Endothelial cell of umbilical vein (primary cell): ENCODE measurements around the gene SHLD2. TPM values are rescaled to one million over a fixed set of nuclear protein-coding genes. Genes with fewer than 3 reads are reported as not detected.

ENCODE experiments used
- BruUV-seq: library from RNA; stranded (reverse); fragments of 400-500 nt; replicated peaks from 2 replicates; lab custom pipeline; 2021; lab: Mats Ljungman, UMichigan
- CTCF ChIA-PET: fragments of 300-600, 350-600 bp; sonication (Branson Sonifier 250); formaldehyde crosslinking; loops from one replicate; lab custom pipeline; 2021; ENCODE audit warnings: antibody characterized with exemption, inconsistent platforms; lab: Charles Lee
- POLR2A ChIA-PET: fragments of 300-600, 350-600 bp; sonication (Branson Sonifier 250); formaldehyde crosslinking; loops from one replicate; lab custom pipeline; 2021; ENCODE audit warnings: antibody characterized with exemption, inconsistent platforms; lab: Charles Lee
- DNase-seq: peaks from one replicate; pipeline ENCODE4 v3.0.0-alpha.2; 2011; ENCODE audit warnings: low read depth, low spot score
- FAIRE-seq: peaks from 2 replicates; lab custom pipeline; 2011; peaks lifted over from hg19 to GRCh38; lab: Jason Lieb, UNC
- H2AFZ ChIP-seq: 2 replicates; pipeline ENCODE4 v1.6.0; 2012; ENCODE audit warnings: low read depth, low read length, control low read depth, inconsistent platforms
- H3K27ac ChIP-seq: 2 replicates; pipeline ENCODE4 v1.5.1; 2011; ENCODE audit warnings: low read depth, mild to moderate bottlenecking, control low read depth, low read length, moderate library complexity; ENCODE audit not compliant: insufficient read depth
- H3K27me3 ChIP-seq, 2 experiments: 2 replicates each; pipeline versions ENCODE4 v1.6.0 to v1.6.1; 2011; ENCODE audit warnings: low read length in 2 of 2, mixed read lengths in 1 of 2; ENCODE audit not compliant: control insufficient read depth in 2 of 2, insufficient read depth in 2 of 2
- H3K36me3 ChIP-seq, 2 experiments: 2 replicates in 1 of 2; 3 replicates in 1 of 2; pipeline ENCODE4 v1.5.1; 2011; ENCODE audit warnings: low read length in 2 of 2, mild to moderate bottlenecking in 1 of 2, moderate library complexity in 1 of 2; ENCODE audit not compliant: control insufficient read depth in 2 of 2, insufficient read depth in 2 of 2; ENCODE audit errors: extremely low read depth in 1 of 2
- H3K4me1 ChIP-seq: 3 replicates; pipeline ENCODE4 v1.5.1; 2011; ENCODE audit warnings: mild to moderate bottlenecking, low read length; ENCODE audit not compliant: control insufficient read depth, insufficient read depth; ENCODE audit errors: extremely low read depth
- H3K4me2 ChIP-seq: 2 replicates; pipeline ENCODE4 v1.6.1; 2011; ENCODE audit warnings: low read length, control low read depth, mixed read lengths; ENCODE audit not compliant: insufficient read depth
- H3K4me3 ChIP-seq, 3 experiments: fragments of 200-600 bp in 1 of 3; sonication (generic), shearing (Covaris generic) in 1 of 3; replicated peaks in 1 of 3; 2 replicates each; pipeline ENCODE4 v1.5.1; 2011 to 2016; ENCODE audit warnings: control low read depth in 3 of 3, low read length in 3 of 3, mild to moderate bottlenecking in 2 of 3, inconsistent platforms in 1 of 3, low read depth in 1 of 3, moderate library complexity in 1 of 3; ENCODE audit not compliant: insufficient read depth in 1 of 3
- H3K79me2 ChIP-seq: 2 replicates; pipeline ENCODE4 v1.6.0; 2012; ENCODE audit warnings: low read length, inconsistent platforms; ENCODE audit not compliant: control insufficient read depth, insufficient read depth
- H3K9ac ChIP-seq: replicated peaks from 2 replicates; pipeline ENCODE3; 2011; ENCODE audit warnings: low read length, control low read depth; ENCODE audit not compliant: insufficient read depth; ENCODE audit errors: extremely low read depth
- H3K9me1 ChIP-seq: replicated peaks from 3 replicates; pipeline ENCODE4 v1.6.0; 2011; ENCODE audit warnings: mild to moderate bottlenecking, low read length; ENCODE audit not compliant: control insufficient read depth, insufficient read depth; ENCODE audit errors: extremely low read depth
- H3K9me3 ChIP-seq: replicated peaks from 2 replicates; pipeline ENCODE4 v1.5.1; 2012; ENCODE audit warnings: low read length, inconsistent platforms; ENCODE audit not compliant: control insufficient read depth, insufficient read depth
- H4K20me1 ChIP-seq: replicated peaks from 2 replicates; pipeline ENCODE3; 2011; ENCODE audit warnings: mild to moderate bottlenecking, low read length; ENCODE audit not compliant: control insufficient read depth, insufficient read depth; ENCODE audit errors: extremely low read depth
- EZH2 ChIP-seq: IDR thresholded peaks from 2 replicates; pipeline ENCODE4 v1.6.1; 2012; ENCODE audit warnings: borderline replicate concordance, low read depth, mild to moderate bottlenecking, moderate library complexity, low read length, inconsistent platforms; ENCODE audit not compliant: severe bottlenecking
- FOS ChIP-seq: IDR thresholded peaks from 2 replicates; pipeline ENCODE4 v1.6.1; 2011; ENCODE audit warnings: mild to moderate bottlenecking, low read length, moderate library complexity, borderline replicate concordance; ENCODE audit not compliant: insufficient read depth
- GATA2 ChIP-seq: IDR thresholded peaks from 2 replicates; pipeline ENCODE4 v1.7.0; 2011; ENCODE audit warnings: low read depth, mild to moderate bottlenecking, moderate library complexity, mixed read lengths, low read length; ENCODE audit not compliant: insufficient read length, insufficient read depth
- JUN ChIP-seq: IDR thresholded peaks from 2 replicates; pipeline ENCODE4 v1.6.1; 2011; ENCODE audit warnings: borderline replicate concordance, low read depth; ENCODE audit not compliant: insufficient read length, insufficient read depth
- MYC ChIP-seq: IDR thresholded peaks from one replicate; pipeline ENCODE4 v1.6.1; 2011; ENCODE audit warnings: mild to moderate bottlenecking, low read depth, low read length
- POLR2A ChIP-seq: IDR thresholded peaks from 2 replicates; pipeline ENCODE4 v1.6.1; 2012; ENCODE audit warnings: low read depth, mild to moderate bottlenecking, control low read depth, low read length
- POLR2AphosphoS5 ChIP-seq: IDR thresholded peaks from 2 replicates; pipeline ENCODE4 v1.6.1; 2012; ENCODE audit warnings: low read depth, mild to moderate bottlenecking, control low read depth, low read length, moderate library complexity; ENCODE audit not compliant: insufficient read depth
- dilution Hi-C: fragments of 300-500 bp; cut with MboI; formaldehyde crosslinking; loops from one replicate; pipeline ENCODE4 v1.15.0; 2019; ENCODE audit warnings: low sequenced_read_pairs; ENCODE audit not compliant: extremely low pct_ligation_motif_present
- intact Hi-C: fragments of 100-400 bp; cut with micrococcal nuclease; formaldehyde crosslinking; loops from one replicate; pipeline ENCODE4 v1.10.0; 2022
- polyA plus RNA-seq, 4 experiments: library from polyadenylated mRNA; depleted of rRNA in 3 of 4; stranded (reverse) in 3 of 4; unstranded in 1 of 4; fragments of >200 nt; gene quantifications; 2 replicates each; pipeline versions ENCODE4 v1.2.1 to v1.2.3, GENCODE V29; 2011 to 2012; ENCODE audit warnings: missing spikeins in 1 of 4
- total RNA-seq: library from RNA; stranded (reverse); gene quantifications from 2 replicates; pipeline ENCODE4 v1.2.3, GENCODE V29; 2021
- TF ChIP-seq, protein P1 (sequence below): IDR thresholded peaks from 2 replicates; pipeline ENCODE4 v1.6.1; 2011; ENCODE audit not compliant: insufficient read depth, insufficient read length
- TF ChIP-seq, protein P2 (sequence below), 2 donors: IDR thresholded peaks; 1 replicate in 1 of 2; 2 replicates in 1 of 2; pipeline ENCODE4 v1.5.1; 2011; ENCODE audit warnings: low read length in 2 of 2, mild to moderate bottlenecking in 2 of 2, moderate library complexity in 2 of 2, control low read depth in 1 of 2, inconsistent platforms in 1 of 2, low read depth in 1 of 2; ENCODE audit not compliant: insufficient read depth in 1 of 2; ENCODE audit errors: extremely low read depth in 1 of 2

SHLD2 gene
- total and polyA plus RNA-seq, 2 donors (not counting 3 experiments of a cell fraction or from before 2014, with no cell fraction given): 6.1 to 22.4 TPM

DNA sequence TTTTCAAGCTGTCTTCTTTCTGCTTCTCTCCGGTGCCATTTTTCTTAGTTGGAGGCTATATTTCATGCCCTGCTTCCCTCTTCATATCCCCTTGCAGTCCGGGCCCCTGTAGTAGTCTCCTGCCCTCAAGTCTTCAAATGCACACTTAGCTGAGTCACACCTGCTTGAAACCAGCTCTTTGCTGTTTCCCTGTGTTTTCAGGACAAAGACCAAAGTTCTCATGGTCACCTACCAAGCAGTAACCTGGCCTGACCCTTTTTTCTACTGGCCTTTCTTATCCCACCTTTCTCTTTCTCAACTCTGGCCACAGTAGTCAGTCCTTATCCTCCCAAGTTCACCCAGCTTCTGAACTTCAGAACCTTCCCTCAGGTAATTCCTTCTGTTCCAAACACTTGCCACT lies 28.8 kb upstream of the SHLD2 start:
- H3K9ac ChIP-seq: no peak overlapping the region
- no peak for FAIRE-seq
- H3K4me1 ChIP-seq: no peaks in the 10 kb centered on the region
- no TSS peak for BruUV-seq
- H3K79me2 ChIP-seq: no peaks in the 10 kb centered on the region
- H3K36me3 ChIP-seq: peaks cover 5 to 11% of the 10 kb centered on the region in 2 experiments
- no peaks in the 10 kb centered on the region for H3K9me3 ChIP-seq
- intact Hi-C loops (no loop called here), dilution Hi-C loops (no loop called here)
- no peaks in the 10 kb centered on the region for H3K9me1 ChIP-seq
- TF ChIP-seq POLR2A (no peak), FOS (no peak), GATA2 (no peak), POLR2AphosphoS5 (no peak), EZH2 (no peak), JUN (no peak), MYC (no peak)
- TF ChIP-seq, protein P1, sequence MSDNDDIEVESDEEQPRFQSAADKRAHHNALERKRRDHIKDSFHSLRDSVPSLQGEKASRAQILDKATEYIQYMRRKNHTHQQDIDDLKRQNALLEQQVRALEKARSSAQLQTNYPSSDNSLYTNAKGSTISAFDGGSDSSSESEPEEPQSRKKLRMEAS: no peak
- DNase-seq: no peak
- H3K27me3 ChIP-seq: no peaks in the 10 kb centered on the region
- no peaks in the 10 kb centered on the region for H4K20me1 ChIP-seq
- no peak overlapping the region for H2AFZ ChIP-seq
- H3K4me3 ChIP-seq: no peak overlapping the region
- ChIA-PET CTCF (no interaction called here), POLR2A (no interaction called here)
- H3K4me2 ChIP-seq: no peak overlapping the region
- H3K27ac ChIP-seq: no peak overlapping the region

DNA sequence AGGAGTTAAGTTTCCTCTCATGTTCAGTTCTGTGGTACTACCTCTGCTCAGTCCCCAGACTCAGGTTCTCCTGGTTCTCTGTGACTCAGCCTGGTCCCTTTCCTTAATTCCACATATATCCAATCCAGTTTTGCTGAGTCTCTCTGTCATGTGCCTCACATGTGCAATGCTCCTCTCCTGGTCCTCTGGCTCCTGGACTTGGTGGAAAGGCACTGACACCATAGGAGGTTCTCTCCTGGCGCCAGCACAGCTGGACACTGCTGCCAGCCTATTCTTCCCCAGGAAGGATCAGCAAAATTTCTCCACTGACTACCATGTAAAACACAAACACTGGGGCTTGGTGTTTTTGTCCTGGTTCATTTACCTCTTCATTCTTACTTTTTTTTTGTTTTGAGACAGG lies 28.1 kb upstream of the SHLD2 start:
- no peak overlapping the region for H3K9ac ChIP-seq
- H3K27ac ChIP-seq: no peak overlapping the region
- H3K27me3 ChIP-seq: no peaks in the 10 kb centered on the region
- no peaks in the 10 kb centered on the region for H3K9me3 ChIP-seq
- dilution Hi-C loops (no loop called here), intact Hi-C loops (no loop called here)
- TF ChIP-seq JUN (no peak), POLR2AphosphoS5 (no peak), EZH2 (no peak), FOS (no peak), GATA2 (no peak), MYC (no peak), POLR2A (no peak)
- TF ChIP-seq, protein P2, sequence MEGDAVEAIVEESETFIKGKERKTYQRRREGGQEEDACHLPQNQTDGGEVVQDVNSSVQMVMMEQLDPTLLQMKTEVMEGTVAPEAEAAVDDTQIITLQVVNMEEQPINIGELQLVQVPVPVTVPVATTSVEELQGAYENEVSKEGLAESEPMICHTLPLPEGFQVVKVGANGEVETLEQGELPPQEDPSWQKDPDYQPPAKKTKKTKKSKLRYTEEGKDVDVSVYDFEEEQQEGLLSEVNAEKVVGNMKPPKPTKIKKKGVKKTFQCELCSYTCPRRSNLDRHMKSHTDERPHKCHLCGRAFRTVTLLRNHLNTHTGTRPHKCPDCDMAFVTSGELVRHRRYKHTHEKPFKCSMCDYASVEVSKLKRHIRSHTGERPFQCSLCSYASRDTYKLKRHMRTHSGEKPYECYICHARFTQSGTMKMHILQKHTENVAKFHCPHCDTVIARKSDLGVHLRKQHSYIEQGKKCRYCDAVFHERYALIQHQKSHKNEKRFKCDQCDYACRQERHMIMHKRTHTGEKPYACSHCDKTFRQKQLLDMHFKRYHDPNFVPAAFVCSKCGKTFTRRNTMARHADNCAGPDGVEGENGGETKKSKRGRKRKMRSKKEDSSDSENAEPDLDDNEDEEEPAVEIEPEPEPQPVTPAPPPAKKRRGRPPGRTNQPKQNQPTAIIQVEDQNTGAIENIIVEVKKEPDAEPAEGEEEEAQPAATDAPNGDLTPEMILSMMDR (IDR thresholded peaks at IDR 0.05; ENCODE audit: extremely low read depth in 1 of 2, insufficient read depth in 1 of 2, low read depth in 1 of 2, low read length in 2 of 2): no peak
- TF ChIP-seq, protein P1: no peak
- ChIA-PET POLR2A (no interaction called here), CTCF (no interaction called here)
- H2AFZ ChIP-seq: no peak overlapping the region
- peaks cover 5 to 11% of the 10 kb centered on the region in 2 experiments for H3K36me3 ChIP-seq
- no peak overlapping the region for H3K4me3 ChIP-seq
- H3K4me2 ChIP-seq: no peak overlapping the region
- H4K20me1 ChIP-seq: no peaks in the 10 kb centered on the region
- H3K4me1 ChIP-seq: no peaks in the 10 kb centered on the region
- H3K79me2 ChIP-seq: no peaks in the 10 kb centered on the region
- BruUV-seq: no TSS peak
- FAIRE-seq (no peak), DNase-seq (no peak)
- H3K9me1 ChIP-seq: no peaks in the 10 kb centered on the region
